Loucy (cell line): ENCODE data around the gene KCNH1.

Experiments used
- EZH2phosphoT487 ChIP-seq: fragments of 200-600 bp; IDR thresholded peaks from 2 replicates; pipeline ENCODE4 v1.6.1; 2018; ENCODE audit warnings: antibody characterized with exemption, mild to moderate bottlenecking, moderate library complexity, borderline replicate concordance
- TF ChIP-seq, protein P1 (sequence below): fragments of 200-600 bp; sonication (generic); conservative IDR thresholded peaks from 2 replicates; pipeline ENCODE4 v1.5.1; 2014; ENCODE audit warnings: mild to moderate bottlenecking, antibody characterized with exemption, low read length

- TF ChIP-seq, protein P1, sequence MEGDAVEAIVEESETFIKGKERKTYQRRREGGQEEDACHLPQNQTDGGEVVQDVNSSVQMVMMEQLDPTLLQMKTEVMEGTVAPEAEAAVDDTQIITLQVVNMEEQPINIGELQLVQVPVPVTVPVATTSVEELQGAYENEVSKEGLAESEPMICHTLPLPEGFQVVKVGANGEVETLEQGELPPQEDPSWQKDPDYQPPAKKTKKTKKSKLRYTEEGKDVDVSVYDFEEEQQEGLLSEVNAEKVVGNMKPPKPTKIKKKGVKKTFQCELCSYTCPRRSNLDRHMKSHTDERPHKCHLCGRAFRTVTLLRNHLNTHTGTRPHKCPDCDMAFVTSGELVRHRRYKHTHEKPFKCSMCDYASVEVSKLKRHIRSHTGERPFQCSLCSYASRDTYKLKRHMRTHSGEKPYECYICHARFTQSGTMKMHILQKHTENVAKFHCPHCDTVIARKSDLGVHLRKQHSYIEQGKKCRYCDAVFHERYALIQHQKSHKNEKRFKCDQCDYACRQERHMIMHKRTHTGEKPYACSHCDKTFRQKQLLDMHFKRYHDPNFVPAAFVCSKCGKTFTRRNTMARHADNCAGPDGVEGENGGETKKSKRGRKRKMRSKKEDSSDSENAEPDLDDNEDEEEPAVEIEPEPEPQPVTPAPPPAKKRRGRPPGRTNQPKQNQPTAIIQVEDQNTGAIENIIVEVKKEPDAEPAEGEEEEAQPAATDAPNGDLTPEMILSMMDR, result no peak
- TF ChIP-seq EZH2phosphoT487, result no peak
These were observed 492.4 kb downstream of the KCNH1 start for GRCh38 chr1:210641582-210641981.
